Measurements from ENCODE around the gene NANP. TPM values are rescaled to one million over a fixed set of nuclear protein-coding genes. Genes with fewer than 3 reads are reported as not detected.
"Not testable (repeated sequence)": the region's sequence is repeated elsewhere in the genome, so short reads cannot be mapped to it uniquely, and the experiment has no call there.

NANP gene
- total RNA-seq = 10.0 and 10.2 TPM in 2 replicates

GRCh38 chr20:25623736-25624499, at the start of gene NANP:
TSS of gene NANP (minus strand) at chr20:25624014. CDS start at chr20:25623948, 66 bp downstream.
- DNase-seq (ENCODE audit: low read depth, low spot score) = peak; percentile 92

GRCh38 chr20:25672659-25673235, 48.9 kb upstream of the NANP start:
- no peak for DNase-seq (ENCODE audit: low read depth, low spot score)

- no peak for DNase-seq (ENCODE audit: low read depth, low spot score)
Observed at GRCh38 chr20:25669826-25670422, 46.1 kb upstream of the NANP start.

- no peak for DNase-seq (ENCODE audit: low read depth, low spot score)
Observed at GRCh38 chr20:25668446-25668845, 44.6 kb upstream of the NANP start.

- DNase-seq (ENCODE audit: low read depth, low spot score) = no peak
Observed at GRCh38 chr20:25659999-25660398, 36.2 kb upstream of the NANP start.

GRCh38 chr20:25654487-25654886, 30.7 kb upstream of the NANP start:
- DNase-seq (ENCODE audit: low read depth, low spot score) = no peak

GRCh38 chr20:25652866-25653265, 29.1 kb upstream of the NANP start:
- not testable (repeated sequence) for DNase-seq (ENCODE audit: low read depth, low spot score)

GRCh38 chr20:25644814-25645213, 21.0 kb upstream of the NANP start:
- DNase-seq (ENCODE audit: low read depth, low spot score) = no peak

GRCh38 chr20:25643716-25644115, 19.9 kb upstream of the NANP start:
- DNase-seq (ENCODE audit: low read depth, low spot score) = no peak

- no peak for DNase-seq (ENCODE audit: low read depth, low spot score)
Observed at GRCh38 chr20:25637247-25637646, 13.4 kb upstream of the NANP start.

GRCh38 chr20:25632940-25633790, 9.4 kb upstream of the NANP start:
- DNase-seq (ENCODE audit: low read depth, low spot score) = peak; percentile 17

- not testable (repeated sequence) for DNase-seq (ENCODE audit: low read depth, low spot score)
Observed at GRCh38 chr20:25630615-25631014, 6.8 kb upstream of the NANP start.

- DNase-seq (ENCODE audit: low read depth, low spot score) = no peak
Observed at GRCh38 chr20:25629816-25630499, 6.1 kb upstream of the NANP start.

- no peak for DNase-seq (ENCODE audit: low read depth, low spot score)
Observed at GRCh38 chr20:25626779-25627178, 3.0 kb upstream of the NANP start.

- DNase-seq (ENCODE audit: low read depth, low spot score) = no peak
Observed at GRCh38 chr20:25624500-25624939, 706 bp upstream of the NANP start.

- DNase-seq (ENCODE audit: low read depth, low spot score) = no peak
Observed at GRCh38 chr20:25623225-25623735, 534 bp downstream of the NANP start.

GRCh38 chr20:25622450-25623224, 1.2 kb downstream of the NANP start:
- DNase-seq (ENCODE audit: low read depth, low spot score) = no peak

GRCh38 chr20:25622049-25622448, 1.8 kb downstream of the NANP start:
- DNase-seq (ENCODE audit: low read depth, low spot score) = no peak

GRCh38 chr20:25619514-25619913, 4.3 kb downstream of the NANP start:
- no peak for DNase-seq (ENCODE audit: low read depth, low spot score)

GRCh38 chr20:25608774-25609173, 15.0 kb downstream of the NANP start:
- no peak for DNase-seq (ENCODE audit: low read depth, low spot score)

Measured in pulmonary artery endothelial cell (primary cell).